ENCODE data around the gene MNX1.

MNX1 gene

GRCh38 chr7:157018997-157019608, 8.6 kb upstream of the MNX1 start:
- TF ChIP-seq CTCF (IDR thresholded peaks at IDR 0.05; ENCODE audit: insufficient read depth, low read depth, low read length, missing control alignments) = no peak
- peak; percentile 56 for DNase-seq (ENCODE audit: low read depth)
- no peak overlapping the region for H3K4me3 ChIP-seq (ENCODE audit: low read length)

- DNase-seq (ENCODE audit: low read depth) = no peak
- no peak overlapping the region for H3K4me3 ChIP-seq (ENCODE audit: low read length)
- no peak for TF ChIP-seq CTCF (IDR thresholded peaks at IDR 0.05; ENCODE audit: insufficient read depth, low read depth, low read length, missing control alignments)
Observed at GRCh38 chr7:157018328-157018996, 8.0 kb upstream of the MNX1 start.

- no peak for DNase-seq (ENCODE audit: low read depth)
- no peak overlapping the region for H3K4me3 ChIP-seq (ENCODE audit: low read length)
- no peak for TF ChIP-seq CTCF (IDR thresholded peaks at IDR 0.05; ENCODE audit: insufficient read depth, low read depth, low read length, missing control alignments)
Observed at GRCh38 chr7:157017603-157018327, 7.3 kb upstream of the MNX1 start.

GRCh38 chr7:157017149-157017548, 6.7 kb upstream of the MNX1 start:
- H3K4me3 ChIP-seq (ENCODE audit: low read length) = no peak overlapping the region
- no peak for TF ChIP-seq CTCF (IDR thresholded peaks at IDR 0.05; ENCODE audit: insufficient read depth, low read depth, low read length, missing control alignments)
- no peak for DNase-seq (ENCODE audit: low read depth)

GRCh38 chr7:157016352-157017041, 6.0 kb upstream of the MNX1 start:
- no peak for TF ChIP-seq CTCF (IDR thresholded peaks at IDR 0.05; ENCODE audit: insufficient read depth, low read depth, low read length, missing control alignments)
- no peak for DNase-seq (ENCODE audit: low read depth)
- H3K4me3 ChIP-seq (ENCODE audit: low read length) = no peak overlapping the region

GRCh38 chr7:157016024-157016351, 5.5 kb upstream of the MNX1 start:
- no peak for DNase-seq (ENCODE audit: low read depth)
- no peak overlapping the region for H3K4me3 ChIP-seq (ENCODE audit: low read length)
- no peak for TF ChIP-seq CTCF (IDR thresholded peaks at IDR 0.05; ENCODE audit: insufficient read depth, low read depth, low read length, missing control alignments)
